HG03354 (cell line): ENCODE results near the gene HES5.

ENCODE experiments used
- ATAC-seq: cut with Tn5 transposase; IDR thresholded peaks from one replicate; pipeline ENCODE4 v1.9.1; 2021; ENCODE audit warnings: mild to moderate bottlenecking; ENCODE audit not compliant: unreplicated experiment, poor library complexity, severe bottlenecking

Gene HES5

DNA sequence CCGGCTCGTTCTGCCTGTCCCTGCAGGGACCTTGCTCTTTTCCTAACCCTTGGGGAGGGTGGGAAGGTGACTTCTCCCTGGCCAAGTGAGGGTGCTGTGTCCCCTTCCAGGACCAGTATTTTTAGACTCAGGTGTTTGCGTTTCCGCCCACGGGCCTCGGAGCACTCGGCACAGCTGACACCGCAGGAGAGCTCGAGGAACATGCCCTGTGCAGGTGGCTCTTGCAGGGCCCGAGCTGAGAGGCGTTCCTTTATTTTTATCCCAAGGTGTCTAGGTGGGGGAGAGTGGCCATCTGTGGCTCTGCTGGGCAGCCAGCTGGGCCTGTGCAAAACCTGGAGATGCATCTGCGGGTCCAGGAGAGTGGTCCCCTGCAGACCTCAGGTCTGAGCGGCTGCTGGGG, 38.0 kb downstream of the HES5 start:
- ATAC-seq, result no peak

GRCh38 chr1:2489615-2490014, 40.4 kb downstream of the HES5 start:
- no peak for ATAC-seq

- no peak for ATAC-seq
These were observed 41.4 kb downstream of the HES5 start for GRCh38 chr1:2488688-2489087.

GRCh38 chr1:2486558-2486957, 43.5 kb downstream of the HES5 start:
- no peak for ATAC-seq

DNA sequence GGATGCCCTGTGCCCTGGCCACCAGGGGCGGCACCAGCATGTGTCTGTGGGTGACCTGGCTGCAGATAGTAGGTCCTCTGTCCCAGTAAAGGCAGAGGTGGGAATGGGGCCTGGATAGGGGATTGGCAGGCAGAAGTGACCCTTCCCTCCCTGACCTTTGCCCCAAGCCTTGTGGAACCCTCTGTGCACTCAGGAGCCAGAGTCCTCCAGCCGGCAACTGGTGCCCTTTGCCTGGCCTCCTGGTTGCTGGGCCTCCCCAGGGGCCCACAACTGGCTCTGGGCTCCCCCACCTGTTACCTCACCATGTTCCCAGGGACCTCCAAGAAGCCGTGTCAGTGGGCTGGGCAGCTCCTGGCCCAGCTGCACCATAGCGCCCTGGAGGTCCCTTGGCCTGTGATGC, 44.0 kb downstream of the HES5 start:
- no peak for ATAC-seq

DNA sequence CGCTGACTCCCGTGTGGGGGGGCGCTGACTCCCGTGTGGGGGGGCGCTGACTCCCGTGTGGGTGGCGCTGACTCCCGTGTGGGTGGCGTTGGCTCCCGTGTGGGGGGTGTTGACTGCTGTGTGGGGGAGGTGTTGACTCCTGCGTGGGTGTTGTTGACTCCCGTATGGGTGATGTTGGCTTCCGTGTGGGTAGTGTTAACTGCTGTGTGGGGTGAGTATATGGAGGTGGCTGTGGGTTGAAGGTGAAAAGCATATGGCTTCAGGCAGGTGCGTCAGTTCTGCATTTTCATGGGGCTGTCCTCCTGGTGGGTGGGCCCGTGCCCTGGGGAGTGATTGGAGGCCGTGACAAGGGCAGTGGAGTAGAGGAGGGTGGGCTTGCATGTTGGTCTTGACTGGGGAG, 46.1 kb downstream of the HES5 start:
- ATAC-seq, result no peak

DNA sequence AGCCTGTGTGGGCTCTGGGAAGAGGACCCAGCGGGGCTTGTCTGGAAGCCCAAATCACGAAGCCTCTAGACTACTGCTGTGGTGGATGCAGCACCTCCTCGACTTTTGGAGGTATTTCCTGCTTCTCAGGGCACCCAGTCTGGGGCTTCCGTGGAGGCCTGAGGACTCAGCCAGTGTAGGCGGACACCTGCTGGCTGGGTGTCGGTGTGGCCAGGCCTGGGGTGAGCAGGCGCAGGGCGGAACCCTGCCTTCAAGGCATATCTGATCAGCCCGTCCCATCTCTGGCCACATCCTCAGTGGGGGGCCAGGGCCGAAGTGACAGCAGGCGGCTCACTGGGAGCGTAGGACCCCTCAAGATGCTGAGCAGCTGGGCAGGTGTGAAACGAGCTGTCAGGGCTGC, 47.0 kb downstream of the HES5 start:
- no peak for ATAC-seq

DNA sequence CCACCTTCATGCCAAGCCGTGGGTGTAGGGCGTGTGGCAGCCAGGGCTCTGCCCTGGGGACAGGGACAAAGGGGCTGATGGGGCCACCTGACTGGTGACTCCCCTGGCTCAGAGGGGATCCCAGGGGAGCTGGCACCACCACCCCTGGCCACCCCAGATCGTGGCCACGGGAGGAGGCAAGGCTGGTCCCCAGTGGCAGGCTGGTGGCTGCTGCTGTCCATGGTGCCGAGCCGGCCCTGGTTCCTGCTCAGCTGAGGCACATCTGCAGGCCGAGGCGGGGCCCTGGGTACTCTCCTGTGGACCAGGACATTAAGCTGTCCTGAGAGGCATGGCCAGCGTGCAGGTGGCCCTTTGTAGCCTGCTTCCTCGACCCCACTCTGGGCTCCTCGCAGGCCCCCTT, 47.5 kb downstream of the HES5 start:
- ATAC-seq, result no peak

DNA sequence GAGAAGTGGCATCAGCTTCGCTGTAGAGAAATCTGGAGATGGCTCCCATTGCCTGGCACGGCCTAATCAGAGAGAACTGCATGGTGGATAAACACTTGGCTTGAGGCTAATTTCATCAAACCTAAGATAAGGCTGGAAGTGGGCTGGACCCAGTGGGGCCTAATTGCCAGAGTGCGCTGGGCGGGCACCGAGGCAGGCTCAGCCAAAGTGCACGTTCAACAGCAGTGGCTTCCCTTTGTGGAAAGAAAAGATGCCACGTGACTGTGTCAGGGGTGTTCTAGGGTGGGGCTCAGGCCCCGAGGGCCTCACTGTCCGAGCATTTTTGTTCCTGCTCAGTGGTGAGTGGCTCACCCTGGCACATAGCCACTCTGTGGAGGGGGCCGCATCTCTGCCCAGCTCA, 48.2 kb downstream of the HES5 start:
- ATAC-seq, result no peak

DNA sequence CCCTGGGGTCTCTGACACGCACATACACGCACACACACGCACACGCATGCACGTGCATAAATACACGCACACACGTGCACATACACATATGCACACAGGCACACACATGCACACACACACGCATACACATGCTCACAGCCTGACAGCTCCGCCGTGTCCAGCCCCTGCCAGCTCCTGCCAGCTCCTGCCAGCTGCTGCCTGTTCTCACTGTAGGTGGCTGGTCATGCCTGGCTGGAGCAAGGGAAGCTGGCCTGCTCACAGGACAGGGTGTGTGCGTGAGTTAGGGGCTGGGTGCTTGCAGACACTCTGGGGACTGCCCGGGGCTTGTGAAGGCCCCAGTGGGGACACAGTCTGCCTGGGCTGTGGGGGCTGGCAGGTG, 49.1 kb downstream of the HES5 start:
- no peak for ATAC-seq

- ATAC-seq, result no peak
These were observed 49.7 kb downstream of the HES5 start for GRCh38 chr1:2480236-2480985.

DNA sequence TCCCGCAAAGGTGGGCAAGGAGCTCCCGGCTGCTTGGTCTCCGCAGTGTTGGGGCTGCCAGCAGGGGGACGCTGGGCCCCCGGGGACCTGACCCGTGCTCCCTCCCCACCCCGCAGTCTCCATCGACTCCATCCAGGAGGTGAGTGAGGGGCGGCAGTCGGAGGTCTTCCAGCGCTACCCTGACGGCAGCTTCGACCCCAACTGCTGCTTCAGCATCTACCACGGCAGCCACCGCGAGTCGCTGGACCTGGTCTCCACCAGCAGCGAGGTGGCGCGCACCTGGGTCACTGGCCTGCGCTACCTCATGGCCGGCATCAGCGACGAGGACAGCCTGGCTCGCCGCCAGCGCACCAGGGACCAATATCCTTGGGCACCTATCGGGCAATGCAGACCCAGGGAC, 50.4 kb downstream of the HES5 start:
- ATAC-seq, result no peak

- no peak for ATAC-seq
These were observed 50.9 kb downstream of the HES5 start for GRCh38 chr1:2479186-2479585.
